Effector memory CD8-positive, alpha-beta T cell (primary cell): ENCODE results near the gene SETX.

ENCODE experiments used
- ATAC-seq: fragments of 150-1000 bp; cut with Tn5 transposase; replicated peaks from 2 replicates; pipeline ENCODE4 v1.10.0; 2021; ENCODE audit warnings: mild to moderate bottlenecking, moderate library complexity
- DNase-seq, 3 experiments: peaks; one replicate each; pipeline ENCODE4 v3.0.0; 2021
- H3K27ac Mint-ChIP-seq, 2 donors: one replicate each; pipeline ENCODE4 v1.8.0; 2022; ENCODE audit warnings: mild to moderate bottlenecking in 2 of 2, mixed read lengths in 2 of 2, moderate library complexity in 2 of 2
- H3K27me3 Mint-ChIP-seq, 2 donors: one replicate each; pipeline ENCODE4 v1.8.0; 2022; ENCODE audit warnings: mixed read lengths in 2 of 2
- H3K36me3 Mint-ChIP-seq: one replicate; pipeline ENCODE4 v1.8.0; 2022; ENCODE audit warnings: mild to moderate bottlenecking, moderate library complexity, mixed read lengths; ENCODE audit not compliant: insufficient read depth
- H3K4me1 Mint-ChIP-seq, 2 donors: one replicate each; pipeline ENCODE4 v1.8.0; 2022; ENCODE audit warnings: low read depth in 2 of 2, mixed read lengths in 2 of 2
- H3K4me3 Mint-ChIP-seq, 2 donors: one replicate each; pipeline ENCODE4 v1.8.0; 2022; ENCODE audit warnings: mild to moderate bottlenecking in 2 of 2, mixed read lengths in 2 of 2, moderate library complexity in 2 of 2
- H3K9me3 Mint-ChIP-seq, 2 donors: one replicate each; pipeline ENCODE4 v1.8.0; 2022; ENCODE audit warnings: mixed read lengths in 2 of 2

Gene SETX

DNA sequence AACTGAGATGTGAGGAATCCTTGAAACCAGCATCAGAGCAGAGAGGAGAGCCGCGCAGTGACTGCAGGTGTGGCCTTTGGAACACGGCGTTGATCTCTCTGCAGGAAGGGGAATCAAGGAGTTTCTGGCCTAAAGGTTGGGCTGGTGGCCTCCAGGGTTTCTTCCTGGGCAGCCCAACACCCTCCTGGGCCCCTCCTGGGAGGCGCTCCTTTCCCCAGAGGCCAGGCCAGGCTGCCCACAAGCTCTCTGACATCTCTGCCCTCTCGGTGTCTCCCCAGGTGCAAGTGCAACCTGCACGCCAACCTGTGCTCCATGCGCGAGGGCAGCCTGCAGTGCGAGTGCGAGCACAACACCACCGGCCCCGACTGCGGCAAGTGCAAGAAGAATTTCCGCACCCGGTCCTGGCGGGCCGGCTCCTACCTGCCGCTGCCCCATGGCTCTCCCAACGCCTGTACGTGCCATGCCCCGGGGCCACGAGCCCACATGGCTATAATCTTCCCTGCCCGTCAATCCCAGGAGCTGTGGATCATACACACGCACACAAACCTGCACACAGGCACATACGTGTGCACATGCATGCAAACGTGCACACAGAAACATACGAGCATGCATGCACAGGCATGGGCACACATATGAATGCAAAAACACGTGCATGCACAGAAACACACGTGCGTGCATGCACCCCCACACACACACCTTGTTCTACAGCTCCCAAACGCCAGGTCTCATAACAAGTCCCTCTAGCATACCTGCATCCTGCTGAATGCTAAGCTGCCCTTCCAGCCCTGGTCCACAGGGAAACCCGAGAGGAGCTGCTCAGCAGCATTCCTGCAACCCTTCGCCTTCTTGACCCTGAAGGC, 128.0 kb downstream of the SETX start:
- peaks cover 3% of the 10 kb centered on the region for H3K36me3 Mint-ChIP-seq
- ATAC-seq = no peak
- DNase-seq = no peak
- H3K27me3 Mint-ChIP-seq = no peaks in the 10 kb centered on the region
- H3K27ac Mint-ChIP-seq = no peak overlapping the region
- H3K4me3 Mint-ChIP-seq = no peak overlapping the region
- H3K4me1 Mint-ChIP-seq = no peaks in the 10 kb centered on the region
- H3K9me3 Mint-ChIP-seq = no peaks in the 10 kb centered on the region

DNA sequence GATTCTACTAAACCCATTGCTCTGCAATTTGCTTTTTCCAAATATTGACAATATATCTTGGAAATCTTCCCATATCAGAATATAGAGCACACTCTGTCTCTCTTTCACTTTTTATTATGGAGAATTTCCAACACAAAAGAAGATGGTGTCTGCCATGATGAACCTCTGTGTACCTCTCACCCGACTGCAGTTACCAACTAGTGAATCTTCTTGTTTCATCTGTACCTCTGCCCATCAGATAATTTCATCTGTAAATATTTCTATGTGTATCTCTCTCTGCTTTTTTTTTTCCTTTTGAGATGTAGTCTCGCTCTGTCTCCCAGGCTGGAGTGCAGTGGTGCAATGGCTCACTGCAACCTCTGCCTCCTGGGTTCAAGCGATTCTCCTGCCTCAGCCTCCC, 130.1 kb downstream of the SETX start:
- H3K4me1 Mint-ChIP-seq = no peaks in the 10 kb centered on the region
- ATAC-seq (no peak), DNase-seq (no peak)
- no peaks in the 10 kb centered on the region for H3K9me3 Mint-ChIP-seq
- H3K27me3 Mint-ChIP-seq = peaks cover 0 to 6% of the 10 kb centered on the region in 2 donors
- peaks cover 3% of the 10 kb centered on the region for H3K36me3 Mint-ChIP-seq
- H3K4me3 Mint-ChIP-seq = no peak overlapping the region
- H3K27ac Mint-ChIP-seq = no peak overlapping the region

DNA sequence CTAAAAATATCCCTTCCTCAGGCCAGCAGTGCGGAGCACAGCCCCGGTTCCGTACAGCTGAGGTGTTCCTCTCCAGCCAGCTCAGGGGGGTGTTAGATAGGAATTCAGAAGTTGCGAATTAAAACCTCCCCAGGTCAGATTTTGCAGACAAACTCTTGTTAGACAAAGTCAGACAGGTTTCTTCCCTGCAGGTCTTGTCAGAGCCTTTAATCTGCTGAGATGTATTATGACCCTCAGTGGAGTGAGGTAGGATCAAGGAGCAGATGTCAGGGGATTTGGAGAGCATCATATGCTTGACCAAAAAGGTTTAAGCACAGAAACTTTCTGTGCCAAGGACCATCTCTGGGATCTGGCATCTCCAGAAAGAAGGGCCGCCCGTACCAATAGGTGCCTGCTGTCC, 132.8 kb downstream of the SETX start:
- no peak overlapping the region for H3K27ac Mint-ChIP-seq
- no peak overlapping the region for H3K4me3 Mint-ChIP-seq
- peaks cover 0 to 6% of the 10 kb centered on the region in 2 donors for H3K27me3 Mint-ChIP-seq
- no peak for DNase-seq
- no peaks in the 10 kb centered on the region for H3K4me1 Mint-ChIP-seq
- no peak for ATAC-seq
- H3K9me3 Mint-ChIP-seq = no peaks in the 10 kb centered on the region
- H3K36me3 Mint-ChIP-seq = peaks cover 3% of the 10 kb centered on the region

DNA sequence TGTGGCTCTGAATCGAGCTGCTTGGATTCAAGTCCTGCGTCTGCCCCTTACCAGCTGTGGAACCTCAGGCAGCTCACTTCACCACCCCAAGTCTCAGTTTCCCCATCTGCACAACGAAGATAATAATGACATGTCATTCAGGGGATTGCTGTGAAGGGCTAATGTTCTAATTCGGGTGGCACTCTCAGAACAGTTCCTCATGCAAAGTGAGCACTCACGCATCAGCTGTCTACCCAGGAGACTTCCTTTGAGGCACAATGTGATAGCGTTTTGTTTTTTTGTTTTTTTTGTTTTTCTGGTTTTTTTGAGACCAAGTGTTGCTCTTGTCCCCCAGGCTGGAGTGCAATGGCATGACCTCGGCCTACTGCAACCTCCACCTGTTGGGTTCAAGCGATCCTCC, 136.6 kb downstream of the SETX start:
- H3K4me3 Mint-ChIP-seq = no peak overlapping the region

DNA sequence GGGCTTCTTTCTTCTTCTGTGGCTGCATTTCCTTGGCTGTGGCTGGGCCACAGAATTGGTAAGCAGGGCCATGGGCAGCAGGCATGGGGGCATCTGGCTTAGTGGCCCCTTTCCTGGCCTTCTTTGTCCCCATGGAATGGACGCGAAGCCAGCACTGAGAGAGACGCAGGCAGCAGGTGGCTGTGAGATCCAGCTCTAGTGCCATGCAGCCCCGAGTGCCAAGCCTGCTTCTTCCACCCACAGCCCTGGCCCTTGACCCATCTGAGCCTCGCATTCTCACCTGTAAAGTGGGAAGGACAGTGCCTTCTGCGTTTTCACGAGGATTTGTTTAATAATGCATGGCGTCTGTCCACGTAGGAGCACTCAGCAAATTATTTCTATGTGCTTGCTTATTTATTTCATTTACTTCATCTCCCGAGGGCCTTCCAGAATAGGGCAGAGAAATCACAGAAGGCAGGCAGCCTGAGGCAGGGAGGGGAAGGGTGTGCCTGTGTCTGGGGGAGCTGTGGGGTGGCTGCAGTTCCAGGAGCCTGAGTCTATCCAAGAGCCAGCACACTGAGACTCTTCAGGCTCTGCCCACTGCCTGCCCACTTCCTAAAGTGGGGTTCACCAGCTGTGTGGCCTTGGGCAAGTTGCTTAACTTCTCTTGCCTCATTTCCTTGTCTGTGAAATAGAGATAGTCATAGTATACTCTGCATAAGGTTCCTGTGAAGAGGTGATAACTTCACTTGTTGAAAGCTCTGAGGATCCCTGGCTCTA, 137.7 kb downstream of the SETX start:
- Mint-ChIP-seq H3K36me3 (no peaks in the 10 kb centered on the region), H3K4me1 (no peaks in the 10 kb centered on the region), H3K27me3 (peaks cover 6 to 9% of the 10 kb centered on the region in 2 donors), H3K9me3 (no peaks in the 10 kb centered on the region), H3K27ac (no peak overlapping the region), H3K4me3 (no peak overlapping the region)
- DNase-seq = no peak
- no peak for ATAC-seq

More for the DNA sequence above, 136.6 kb downstream of the SETX start:
- H3K36me3 Mint-ChIP-seq = no peaks in the 10 kb centered on the region
- ATAC-seq (no peak), DNase-seq (no peak)
- H3K4me1 Mint-ChIP-seq = no peaks in the 10 kb centered on the region
- no peak overlapping the region for H3K27ac Mint-ChIP-seq
- H3K9me3 Mint-ChIP-seq = no peaks in the 10 kb centered on the region
- H3K27me3 Mint-ChIP-seq = peaks cover 0 to 6% of the 10 kb centered on the region in 2 donors

DNA sequence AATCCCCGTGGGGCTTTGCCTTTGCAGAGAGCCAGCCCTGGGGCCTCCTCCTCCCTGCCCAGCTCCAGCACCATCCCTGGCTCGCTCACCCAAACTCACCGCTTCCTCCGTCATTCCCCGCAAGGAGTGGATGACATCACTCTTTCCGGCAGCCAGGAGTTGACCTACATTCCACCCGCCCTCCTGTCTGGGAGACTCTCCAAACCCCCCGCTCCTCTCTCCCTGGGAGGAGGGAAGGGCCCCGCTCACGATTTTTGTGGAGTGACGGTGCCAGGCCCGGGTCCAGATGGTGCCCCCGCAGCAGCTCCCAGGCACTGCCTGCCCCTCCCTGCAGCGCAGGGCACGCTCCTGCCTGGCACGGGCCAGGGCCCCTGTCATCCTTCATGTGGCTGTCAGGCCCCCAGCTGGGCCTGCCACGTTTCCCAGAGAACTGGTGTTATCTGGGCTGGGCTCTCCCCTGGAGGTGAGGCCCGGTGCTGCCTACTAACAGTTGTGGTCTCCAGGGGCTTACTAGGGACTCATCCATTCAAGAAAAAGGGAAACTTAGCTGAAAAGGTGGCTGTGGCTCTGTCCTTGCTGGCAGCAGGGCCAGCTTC, 140.7 kb downstream of the SETX start:
- Mint-ChIP-seq H3K4me3 (no peak overlapping the region), H3K4me1 (no peaks in the 10 kb centered on the region), H3K9me3 (no peaks in the 10 kb centered on the region), H3K27ac (no peak overlapping the region), H3K27me3 (peaks cover 0 to 11% of the 10 kb centered on the region in 2 donors), H3K36me3 (no peaks in the 10 kb centered on the region)
- no peak for DNase-seq
- no peak for ATAC-seq

DNA sequence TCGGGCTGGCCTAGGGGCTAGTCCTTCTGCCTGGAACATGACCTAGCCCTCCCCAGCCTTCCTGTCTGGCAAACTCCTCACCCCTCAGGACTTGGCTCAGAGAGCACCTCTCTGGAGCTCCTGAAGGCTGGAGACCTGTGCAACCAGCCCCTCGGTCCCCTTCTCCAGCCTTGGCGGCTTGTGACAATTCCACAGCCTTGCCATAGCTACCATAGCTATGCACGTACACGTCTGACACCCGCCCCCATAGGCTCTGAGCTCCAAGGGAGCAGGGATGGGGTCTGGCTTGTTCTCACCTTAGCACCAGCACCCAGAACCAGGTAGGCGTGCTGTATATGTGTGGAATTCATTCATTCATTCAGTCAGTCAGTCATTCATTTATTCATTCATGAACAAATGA, 143.2 kb downstream of the SETX start:
- ATAC-seq (no peak), DNase-seq (no peak)
- peak overlapping the region in 1 of 2 donors; percentile 68 for H3K27ac Mint-ChIP-seq
- no peak overlapping the region for H3K4me3 Mint-ChIP-seq
- H3K36me3 Mint-ChIP-seq = no peaks in the 10 kb centered on the region
- no peaks in the 10 kb centered on the region for H3K9me3 Mint-ChIP-seq
- H3K4me1 Mint-ChIP-seq = peaks cover 0 to 7% of the 10 kb centered on the region in 2 donors
- H3K27me3 Mint-ChIP-seq = peaks cover 0 to 18% of the 10 kb centered on the region in 2 donors
